OCI-LY7 (cell line): Measurements from ENCODE around the gene UPF2. TPM values are rescaled to one million over a fixed set of nuclear protein-coding genes. Genes with fewer than 3 reads are reported as not detected.

Experiments used
- BruUV-seq: library from RNA; stranded (reverse); fragments of 400-500 nt; replicated peaks from 2 replicates; lab custom pipeline; 2021; lab: Mats Ljungman, UMichigan
- CTCF ChIA-PET: fragments of 300-600 bp; sonication (Branson Sonifier 250); formaldehyde crosslinking; loops from one replicate; lab custom pipeline; 2022; ENCODE audit warnings: antibody characterized with exemption; ENCODE audit not compliant: unreplicated experiment; lab: Charles Lee
- POLR2A ChIA-PET: fragments of 300-600 bp; sonication (Branson Sonifier 250); formaldehyde crosslinking; loops from one replicate; lab custom pipeline; 2022; ENCODE audit warnings: antibody characterized with exemption; lab: Charles Lee
- DNase-seq: peaks from one replicate; pipeline ENCODE4 v3.0.0-alpha.2; 2015; ENCODE audit warnings: low spot score
- H2AFZ ChIP-seq: fragments of 200-600 bp; sonication (generic), shearing (Covaris generic); 2 replicates; pipeline ENCODE4 v1.6.1; 2014; ENCODE audit warnings: mild to moderate bottlenecking, antibody characterized with exemption, low read length, moderate library complexity
- H3K27ac ChIP-seq: fragments of 200-600 bp; sonication (generic); 2 replicates; pipeline ENCODE4 v1.5.1; 2014; ENCODE audit warnings: mixed run types, low read depth, mild to moderate bottlenecking, moderate library complexity, low read length, inconsistent platforms; ENCODE audit not compliant: poor library complexity, severe bottlenecking
- H3K36me3 ChIP-seq: fragments of 200-600 bp; sonication (generic); 2 replicates; pipeline ENCODE4 v1.6.1; 2014; ENCODE audit warnings: mild to moderate bottlenecking, antibody characterized with exemption, low read length, moderate library complexity, mixed read lengths; ENCODE audit not compliant: insufficient read depth
- H3K4me1 ChIP-seq: fragments of 200-600 bp; sonication (generic); 2 replicates; pipeline ENCODE4 v1.5.1; 2014; ENCODE audit warnings: mild to moderate bottlenecking, low read length; ENCODE audit not compliant: insufficient read depth, poor library complexity, severe bottlenecking
- H3K4me2 ChIP-seq: fragments of 200-600 bp; sonication (generic); 2 replicates; pipeline ENCODE4 v1.6.1; 2014; ENCODE audit warnings: mild to moderate bottlenecking, low read length
- H3K4me3 ChIP-seq: fragments of 200-600 bp; sonication (generic); 2 replicates; pipeline ENCODE4 v1.5.1; 2014; ENCODE audit warnings: mild to moderate bottlenecking, low read depth, low read length; ENCODE audit not compliant: poor library complexity, severe bottlenecking
- H3K79me2 ChIP-seq: fragments of 200-600 bp; sonication (generic); 2 replicates; pipeline ENCODE4 v1.6.1; 2016; ENCODE audit warnings: low read depth, mild to moderate bottlenecking, low read length, moderate library complexity, mixed read lengths; ENCODE audit not compliant: insufficient read depth
- H3K9me2 ChIP-seq: fragments of 200-600 bp; sonication (generic); 2 replicates; pipeline ENCODE4 v1.6.1; 2016; ENCODE audit warnings: mild to moderate bottlenecking, low read length, mixed read lengths; ENCODE audit not compliant: insufficient read depth
- H3K9me3 ChIP-seq: fragments of 200-600 bp; sonication (generic); 2 replicates; pipeline ENCODE4 v1.6.1; 2014; ENCODE audit warnings: mild to moderate bottlenecking, mixed run types, low read length, mixed read lengths
- H4K20me1 ChIP-seq: fragments of 200-600 bp; sonication (generic); 2 replicates; pipeline ENCODE4 v1.6.1; 2014; ENCODE audit warnings: mild to moderate bottlenecking, antibody characterized with exemption, low read length, moderate library complexity, mixed read lengths; ENCODE audit not compliant: insufficient read depth
- EZH2phosphoT487 ChIP-seq: fragments of 200-600 bp; sonication (generic); IDR thresholded peaks from 2 replicates; pipeline ENCODE4 v1.6.1; 2018; ENCODE audit warnings: low read depth, borderline replicate concordance, mild to moderate bottlenecking, mixed run types, antibody characterized with exemption, low read length, moderate library complexity, mixed read lengths
- intact Hi-C: fragments of 100-400 bp; cut with micrococcal nuclease; formaldehyde crosslinking; loops from one replicate; pipeline ENCODE4 v1.10.0; 2022; ENCODE audit not compliant: unreplicated experiment
- total RNA-seq, 2 experiments: library from RNA; depleted of rRNA in 1 of 2; stranded (reverse); fragments of >200 nt in 1 of 2; shearing (Covaris generic) in 1 of 2; gene quantifications; 2 replicates each; pipeline ENCODE4 v1.2.3, GENCODE V29; 2014 to 2022
- TF ChIP-seq, protein P1 (sequence below): fragments of 200-600 bp; sonication (generic); conservative IDR thresholded peaks from 2 replicates; pipeline ENCODE4 v1.5.1; 2014; ENCODE audit warnings: mild to moderate bottlenecking, antibody characterized with exemption, low read length, moderate library complexity, mixed read lengths

UPF2 gene
- total RNA-seq, 2 experiments from 2014 or later, result 24.8 to 46.8 TPM

DNA sequence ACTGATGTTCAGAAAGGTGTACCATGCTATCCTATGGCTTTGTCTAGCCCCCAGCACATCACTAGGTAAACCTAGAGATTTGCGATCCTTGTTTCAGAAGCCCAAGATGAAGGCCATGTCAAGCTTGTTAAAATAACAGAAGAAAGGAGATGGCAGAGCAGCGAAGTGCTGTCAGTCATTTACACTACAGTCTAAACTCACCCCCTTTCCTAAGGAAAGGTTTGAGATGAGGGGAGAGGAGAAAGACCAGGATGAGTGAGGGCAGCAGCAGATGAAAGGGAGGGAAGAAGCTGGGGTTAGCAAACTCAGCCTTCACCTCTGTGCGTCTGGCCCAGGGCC lies 144.6 kb downstream of the UPF2 start:
- H3K4me2 ChIP-seq, result no peak overlapping the region
- H3K36me3 ChIP-seq, result no peaks in the 10 kb centered on the region
- BruUV-seq, result no TSS peak
- H3K9me2 ChIP-seq, result no peaks in the 10 kb centered on the region
- no peaks in the 10 kb centered on the region for H3K79me2 ChIP-seq
- no peaks in the 10 kb centered on the region for H3K4me1 ChIP-seq
- intact Hi-C loops, result no loop called here
- ChIA-PET CTCF (interaction anchor here (0.6 kb wide), 1 partner anchor 114 kb away, joined by 6 read pairs; no protein-coding TSS in a partner anchor), POLR2A (interaction anchor here (0.9 kb wide), 1 partner anchor 556 kb away, joined by 3 read pairs; no protein-coding TSS in a partner anchor)
- H3K27ac ChIP-seq, result no peak overlapping the region
- H4K20me1 ChIP-seq, result no peaks in the 10 kb centered on the region
- no peak overlapping the region for H2AFZ ChIP-seq
- TF ChIP-seq, protein P1, sequence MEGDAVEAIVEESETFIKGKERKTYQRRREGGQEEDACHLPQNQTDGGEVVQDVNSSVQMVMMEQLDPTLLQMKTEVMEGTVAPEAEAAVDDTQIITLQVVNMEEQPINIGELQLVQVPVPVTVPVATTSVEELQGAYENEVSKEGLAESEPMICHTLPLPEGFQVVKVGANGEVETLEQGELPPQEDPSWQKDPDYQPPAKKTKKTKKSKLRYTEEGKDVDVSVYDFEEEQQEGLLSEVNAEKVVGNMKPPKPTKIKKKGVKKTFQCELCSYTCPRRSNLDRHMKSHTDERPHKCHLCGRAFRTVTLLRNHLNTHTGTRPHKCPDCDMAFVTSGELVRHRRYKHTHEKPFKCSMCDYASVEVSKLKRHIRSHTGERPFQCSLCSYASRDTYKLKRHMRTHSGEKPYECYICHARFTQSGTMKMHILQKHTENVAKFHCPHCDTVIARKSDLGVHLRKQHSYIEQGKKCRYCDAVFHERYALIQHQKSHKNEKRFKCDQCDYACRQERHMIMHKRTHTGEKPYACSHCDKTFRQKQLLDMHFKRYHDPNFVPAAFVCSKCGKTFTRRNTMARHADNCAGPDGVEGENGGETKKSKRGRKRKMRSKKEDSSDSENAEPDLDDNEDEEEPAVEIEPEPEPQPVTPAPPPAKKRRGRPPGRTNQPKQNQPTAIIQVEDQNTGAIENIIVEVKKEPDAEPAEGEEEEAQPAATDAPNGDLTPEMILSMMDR, result no peak
- no peak for TF ChIP-seq EZH2phosphoT487
- DNase-seq, result no peak
- no peak overlapping the region for H3K4me3 ChIP-seq
- no peaks in the 10 kb centered on the region for H3K9me3 ChIP-seq

DNA sequence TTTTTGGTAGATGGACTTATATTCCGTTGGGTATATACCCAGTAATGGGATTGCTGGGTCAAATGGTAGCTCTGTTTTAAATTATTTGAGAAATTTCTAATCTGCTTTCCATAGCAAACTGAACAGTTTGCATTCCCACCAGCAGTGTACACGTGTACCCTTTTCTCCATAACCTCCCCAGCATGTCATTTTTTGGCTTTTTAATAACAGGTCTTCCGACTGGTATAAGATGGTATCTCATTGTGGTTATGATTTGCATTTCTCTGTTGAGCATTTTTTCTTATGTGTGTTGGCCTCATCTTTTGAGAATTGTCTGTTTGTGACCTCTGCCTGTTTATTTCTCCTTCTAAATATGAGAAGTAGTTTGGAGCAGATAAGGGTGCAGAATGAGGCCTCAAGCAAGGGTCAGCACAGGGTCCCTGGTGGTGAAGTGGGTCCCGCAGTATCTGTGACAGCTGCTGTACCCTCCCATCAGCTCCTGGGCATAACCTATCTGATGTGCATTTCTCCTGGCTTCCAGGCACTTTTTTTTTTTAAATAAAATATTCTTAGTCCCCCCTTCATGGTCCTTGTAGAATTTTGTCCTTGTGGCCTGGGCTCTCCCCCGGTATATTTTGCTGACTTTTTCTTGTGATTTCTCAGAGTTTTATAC lies 145.9 kb downstream of the UPF2 start:
- no peak for TF ChIP-seq EZH2phosphoT487
- TF ChIP-seq, protein P1, result no peak
- Histone ChIP-seq H3K4me2 (no peak overlapping the region), H3K9me2 (no peaks in the 10 kb centered on the region), H3K79me2 (no peaks in the 10 kb centered on the region), H2AFZ (no peak overlapping the region), H3K27ac (no peak overlapping the region), H3K9me3 (no peaks in the 10 kb centered on the region), H3K4me3 (no peak overlapping the region), H3K36me3 (no peaks in the 10 kb centered on the region), H4K20me1 (no peaks in the 10 kb centered on the region), H3K4me1 (no peaks in the 10 kb centered on the region)
- CTCF ChIA-PET, result no interaction called here
- BruUV-seq, result no TSS peak
- no peak for DNase-seq
- POLR2A ChIA-PET, result no interaction called here
- intact Hi-C loops, result no loop called here

DNA sequence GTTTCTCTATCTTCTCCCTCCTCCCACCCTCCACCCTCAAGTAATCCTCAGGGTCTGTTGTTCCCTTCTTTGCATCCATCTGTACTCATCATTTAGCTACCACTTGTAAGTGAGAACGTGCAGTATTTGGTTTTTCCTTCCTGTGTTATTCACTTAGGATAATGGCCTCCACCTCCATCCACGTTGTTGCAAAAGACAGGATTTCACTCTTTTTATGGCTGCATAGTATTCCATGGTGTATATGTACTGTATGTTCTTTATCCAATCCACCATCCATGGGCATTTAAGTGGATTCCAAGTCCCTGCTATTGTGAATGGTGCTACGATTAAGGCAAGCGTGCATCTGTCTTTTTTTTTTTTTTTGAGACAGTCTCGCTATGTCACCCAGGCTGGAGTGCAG lies 147.0 kb downstream of the UPF2 start:
- H3K79me2 ChIP-seq, result no peaks in the 10 kb centered on the region

More for the DNA sequence above, 147.0 kb downstream of the UPF2 start:
- Histone ChIP-seq H3K9me2 (no peaks in the 10 kb centered on the region), H3K4me1 (no peaks in the 10 kb centered on the region), H3K27ac (no peak overlapping the region), H3K4me3 (no peak overlapping the region), H2AFZ (no peak overlapping the region), H3K9me3 (no peaks in the 10 kb centered on the region), H3K36me3 (no peaks in the 10 kb centered on the region), H4K20me1 (no peaks in the 10 kb centered on the region), H3K4me2 (no peak overlapping the region)
- ChIA-PET POLR2A (interaction anchor here (0.7 kb wide), 1 partner anchor 100 kb away, joined by 5 read pairs; no protein-coding TSS in a partner anchor), CTCF (no interaction called here)
- TF ChIP-seq, protein P1, result no peak
- TF ChIP-seq EZH2phosphoT487, result no peak
- DNase-seq, result no peak
- intact Hi-C loops, result no loop called here
- no TSS peak for BruUV-seq
